NCI-H524 (cell line): ENCODE measurements around the gene ZNF695.
"Not testable (repeated sequence)": the region's sequence is repeated elsewhere in the genome, so short reads cannot be mapped to it uniquely, and the experiment has no call there.

Source experiments
- DNase-seq, 2 experiments: peaks; one replicate each; lab custom pipeline; 2025; lab: John Stamatoyannopoulos, UW

ZNF695 gene

DNA sequence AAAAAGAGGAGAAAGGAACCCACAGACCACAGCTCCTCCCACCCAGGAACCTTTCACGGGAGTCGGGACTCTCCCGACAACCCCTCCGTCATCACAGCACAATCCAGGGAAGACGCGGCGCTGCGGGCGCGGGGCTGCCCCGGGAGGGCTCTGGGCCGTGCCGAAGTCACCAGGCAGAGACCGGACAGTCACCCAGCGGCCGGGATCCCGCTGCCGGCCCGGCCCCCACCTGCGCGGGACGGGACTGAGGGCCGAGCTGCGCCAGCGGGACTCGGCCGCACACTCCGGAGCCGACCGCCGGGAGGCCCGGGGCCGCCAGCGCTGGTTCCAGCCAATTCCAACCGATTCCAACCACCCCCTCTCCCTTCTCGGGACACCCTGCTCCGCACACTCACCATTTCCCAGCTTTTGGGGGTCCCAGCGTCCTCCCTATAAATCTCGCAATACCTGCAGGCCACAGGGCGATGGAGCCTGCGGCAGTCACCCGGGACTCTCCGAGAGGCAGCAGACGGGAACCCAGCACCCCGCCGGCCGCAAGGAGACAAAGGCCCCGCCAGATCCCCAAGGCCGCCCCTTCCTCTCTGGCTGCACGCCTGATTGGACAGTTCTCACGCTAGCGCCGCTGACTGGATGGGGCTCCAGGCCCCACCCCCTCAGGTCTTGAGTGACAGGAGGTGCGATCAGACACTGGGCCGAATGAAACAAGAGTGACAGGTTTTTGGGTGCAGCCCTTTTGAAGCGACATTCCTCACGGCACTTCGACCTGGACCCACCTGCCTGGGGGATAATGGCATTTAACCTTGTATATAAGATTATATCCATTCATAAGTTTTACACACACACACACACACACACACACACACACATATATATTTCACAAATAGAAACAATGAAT is at the start of gene ZNF695:
ZNF695 (minus strand) TSS at position 547 of the 895 bp plus-strand sequence; CDS start at position 398, 149 bp downstream.
- peak; percentile 89 to 97 for DNase-seq

DNA sequence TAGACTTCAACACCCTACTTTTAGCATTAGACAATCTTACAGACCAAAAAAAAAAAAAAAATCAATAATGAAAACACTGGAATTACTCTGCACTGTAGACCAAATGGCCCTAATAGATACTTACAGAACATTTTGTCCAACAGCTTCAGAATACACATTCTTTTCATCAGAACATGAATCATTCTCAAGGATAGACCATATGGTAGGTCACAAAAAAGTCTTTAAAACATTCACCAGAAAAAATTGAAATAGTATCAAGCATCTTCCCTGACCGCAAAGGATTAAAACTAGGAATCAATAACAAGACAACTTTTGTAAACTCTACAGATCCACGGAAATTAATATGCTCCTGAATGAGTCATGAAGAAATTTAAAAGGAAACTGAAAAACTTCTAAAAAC is 48.2 kb upstream of the ZNF695 start:
- DNase-seq = no peak

DNA sequence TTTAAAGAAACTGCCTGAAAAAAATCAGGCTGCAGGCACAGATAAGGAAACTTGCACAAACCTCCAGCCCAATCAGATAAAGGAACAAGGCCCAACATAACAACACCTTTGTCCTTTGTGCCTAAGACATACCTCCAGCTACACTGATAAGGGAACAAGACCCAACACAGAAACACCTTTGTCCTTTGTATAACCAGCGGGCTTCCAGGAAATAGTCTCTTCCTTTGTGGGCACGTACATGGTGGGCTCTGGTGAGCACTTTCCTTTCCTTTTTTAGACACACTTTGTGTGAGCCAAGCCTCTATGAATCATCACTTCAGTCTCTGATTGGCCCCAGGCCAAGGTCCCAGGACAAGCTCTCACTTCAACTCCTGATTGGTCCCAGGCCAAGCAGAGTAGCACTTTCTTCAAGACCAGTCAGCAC is 47.1 kb upstream of the ZNF695 start:
- DNase-seq = no peak

GRCh38 chr1:247047702-247048101 is 39.8 kb upstream of the ZNF695 start:
- no peak for DNase-seq

DNA sequence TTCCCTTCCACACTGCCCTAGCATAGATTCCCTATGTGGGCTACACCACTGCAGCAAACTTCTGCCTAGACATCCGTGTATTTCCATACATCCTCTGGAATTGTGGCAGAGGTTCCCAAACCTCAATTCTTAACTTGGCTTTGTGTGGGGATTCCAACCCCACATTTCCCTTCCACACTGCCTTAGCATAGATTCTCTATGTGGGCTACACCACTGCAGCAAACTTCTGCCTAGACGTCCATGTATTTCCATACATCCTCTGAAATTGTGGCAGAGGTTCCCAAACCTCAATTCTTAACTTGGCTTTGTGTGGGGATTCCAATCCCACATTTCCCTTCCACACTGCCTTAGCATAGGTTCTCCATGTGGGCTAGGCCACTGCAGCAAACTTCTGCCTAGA is 39.4 kb upstream of the ZNF695 start:
- no peak for DNase-seq

GRCh38 chr1:247043406-247043805 is 35.5 kb upstream of the ZNF695 start:
- DNase-seq = no peak

GRCh38 chr1:247037511-247038320 is 29.9 kb upstream of the ZNF695 start:
- no peak for DNase-seq

- not testable (repeated sequence) for DNase-seq
Observed at GRCh38 chr1:247032306-247032705, 24.4 kb upstream of the ZNF695 start.

DNA sequence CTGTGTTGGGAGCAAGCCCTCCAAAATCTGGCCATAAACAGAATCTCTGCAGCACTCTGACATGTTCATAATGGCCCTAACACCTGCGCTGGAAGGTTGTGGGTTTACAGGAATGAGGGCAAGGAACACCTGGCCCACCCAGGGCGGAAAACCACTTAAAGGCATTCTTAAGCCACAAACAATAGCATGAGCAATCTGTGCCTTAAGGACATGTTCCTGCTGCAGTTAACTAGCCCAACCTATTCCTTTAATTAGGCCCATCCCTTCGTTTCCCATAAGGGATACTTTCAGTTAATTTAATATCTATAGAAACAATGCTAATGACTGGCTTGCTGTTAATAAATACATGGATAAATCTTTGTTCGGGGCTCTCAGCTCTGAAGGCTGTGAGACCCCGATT is 16.8 kb upstream of the ZNF695 start:
- DNase-seq = not testable (repeated sequence)

DNA sequence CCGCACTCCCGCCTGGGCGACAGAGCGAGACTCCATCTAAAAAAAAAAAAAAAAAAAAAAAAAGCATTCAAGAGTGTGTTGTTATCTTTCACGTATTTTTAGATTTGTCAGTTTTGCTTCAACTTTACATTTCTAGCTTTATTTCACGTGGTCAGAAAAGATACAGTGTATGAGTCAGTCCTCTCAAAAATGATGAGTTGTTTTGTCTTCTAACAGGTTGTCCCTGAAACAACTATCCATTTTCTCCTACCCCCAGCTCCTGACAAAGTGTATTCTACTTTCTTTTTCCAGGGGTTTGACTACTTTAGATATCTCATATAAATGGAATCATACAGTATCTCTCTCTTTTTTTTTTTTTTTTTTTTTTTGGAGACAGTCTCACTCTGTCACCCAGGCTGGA is 5.5 kb upstream of the ZNF695 start:
- DNase-seq = no peak

DNA sequence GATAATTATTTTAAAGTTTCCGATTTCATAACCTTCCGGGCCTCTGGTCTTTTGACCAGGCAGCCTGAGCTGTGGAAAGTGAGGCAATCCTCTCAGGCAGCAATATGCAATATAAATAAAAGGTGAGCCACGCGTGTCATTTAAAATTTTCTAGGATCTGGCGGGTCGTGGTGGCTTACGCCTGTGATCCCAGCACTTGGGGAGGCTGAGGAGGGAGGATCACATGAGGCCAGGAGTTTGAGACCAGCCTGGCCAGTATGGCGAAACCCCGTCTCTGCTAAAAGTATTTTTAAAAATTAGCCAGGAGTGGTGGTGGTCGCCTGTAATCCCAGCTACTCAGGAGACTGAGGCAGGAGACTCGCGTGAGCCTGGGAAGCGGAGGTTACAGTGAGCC is 546 bp upstream of the ZNF695 start:
- no peak for DNase-seq

DNA sequence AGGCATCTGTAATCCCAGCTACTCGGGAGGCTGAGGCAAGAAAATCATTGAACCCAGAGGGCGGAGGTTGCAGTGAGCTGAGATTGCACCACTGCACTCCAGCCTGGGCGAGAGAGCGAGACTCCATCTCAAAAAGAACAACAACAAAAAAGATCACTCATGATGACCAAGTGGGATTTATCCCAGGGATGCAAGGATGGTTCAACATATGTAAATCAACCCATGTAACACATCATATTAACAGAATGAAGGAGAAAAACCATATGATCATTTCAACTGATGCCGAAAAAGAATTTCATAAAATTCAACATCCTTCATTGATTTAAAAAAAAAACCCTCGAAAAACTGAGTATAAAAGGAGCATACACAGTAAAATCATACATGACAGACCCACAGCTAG is 3.8 kb downstream of the ZNF695 start:
- DNase-seq = not testable (repeated sequence)

DNA sequence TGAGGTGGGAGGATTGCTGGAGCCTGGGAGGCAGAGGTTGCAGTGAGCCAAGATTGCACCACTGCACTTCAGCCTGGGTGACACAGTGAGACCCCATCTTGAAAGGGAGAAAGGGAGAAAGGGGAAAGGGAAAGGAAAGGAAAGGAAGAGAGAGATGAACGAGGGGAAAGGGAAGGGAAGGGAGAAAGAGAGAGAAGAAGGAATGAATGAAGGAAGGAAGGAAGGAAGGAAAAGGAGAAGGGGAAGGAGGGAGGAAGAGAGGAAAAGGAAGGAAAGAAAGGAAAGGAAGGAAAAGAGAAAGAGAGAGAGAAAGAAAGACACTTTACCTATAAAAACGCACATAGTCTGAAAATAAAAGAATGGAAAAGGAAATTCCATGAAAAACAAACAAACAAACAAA is 18.0 kb downstream of the ZNF695 start:
- no peak for DNase-seq

- no peak for DNase-seq
Observed at GRCh38 chr1:246988316-246988715, 19.5 kb downstream of the ZNF695 start.

DNA sequence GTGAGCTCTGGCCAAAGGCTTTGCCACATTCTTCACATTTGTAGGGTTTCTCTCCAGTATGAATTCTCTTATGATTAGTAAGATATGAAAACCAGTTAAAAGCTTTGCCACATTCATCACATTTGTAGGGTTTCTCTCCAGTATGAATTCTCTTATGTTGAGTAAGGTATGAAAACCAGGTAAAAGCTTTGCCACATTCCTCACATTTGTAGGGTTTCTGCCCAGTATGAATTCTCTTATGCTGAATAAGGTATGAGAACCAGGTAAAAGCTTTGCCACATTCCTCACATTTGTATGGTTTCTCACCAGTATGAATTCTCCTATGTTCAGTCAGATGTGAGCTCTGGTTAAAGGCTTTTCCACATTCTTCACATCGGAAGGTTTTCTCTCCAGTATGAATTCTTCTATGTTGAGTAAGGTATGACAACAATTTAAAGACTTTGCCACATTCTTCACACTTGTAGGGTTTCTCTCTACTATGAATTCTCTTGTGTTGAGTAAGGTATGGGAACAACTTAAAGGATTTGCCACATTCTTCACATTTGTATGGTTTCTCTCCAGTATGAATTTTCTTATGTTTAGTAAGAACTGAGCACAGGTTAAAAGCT is 20.7 kb downstream of the ZNF695 start:
- DNase-seq = no peak

DNA sequence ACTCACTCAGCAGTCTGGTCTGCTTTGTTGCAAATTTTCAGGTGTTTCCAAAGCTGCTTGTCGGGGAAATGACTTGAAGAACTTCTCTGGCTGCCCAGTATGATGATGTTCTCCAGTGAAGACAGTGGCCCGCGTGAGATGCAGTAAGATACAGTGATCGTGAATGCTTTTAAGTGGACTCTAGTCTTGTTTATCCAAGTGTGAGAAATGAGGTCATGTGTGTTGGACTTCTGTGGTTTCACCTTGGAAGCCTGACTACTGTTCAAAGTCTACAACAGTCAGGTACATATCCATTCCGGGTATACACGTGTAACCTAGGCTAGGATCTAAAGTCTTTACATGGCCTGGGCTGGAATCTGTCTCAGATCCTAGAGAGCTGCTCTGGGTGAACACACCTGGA is 29.1 kb downstream of the ZNF695 start:
- DNase-seq = no peak

DNA sequence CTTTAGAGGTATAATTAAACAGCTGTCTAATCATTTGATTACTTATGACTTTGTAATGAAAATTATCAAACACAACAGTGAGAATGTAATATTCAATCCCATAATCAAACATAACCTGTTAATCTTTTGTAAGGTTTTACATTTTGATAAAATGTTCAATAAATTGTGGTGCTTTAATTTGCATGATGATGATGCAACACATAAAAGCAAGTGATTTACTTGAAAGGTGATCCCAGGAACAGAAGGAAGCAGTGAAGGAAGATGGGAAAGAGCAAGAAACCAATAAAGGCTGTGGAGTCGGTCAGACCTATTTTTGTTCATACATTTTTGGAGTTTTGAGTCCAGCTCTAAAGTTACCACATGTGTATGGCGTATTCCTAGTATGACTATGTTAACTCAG is 29.6 kb downstream of the ZNF695 start:
- DNase-seq = no peak

DNA sequence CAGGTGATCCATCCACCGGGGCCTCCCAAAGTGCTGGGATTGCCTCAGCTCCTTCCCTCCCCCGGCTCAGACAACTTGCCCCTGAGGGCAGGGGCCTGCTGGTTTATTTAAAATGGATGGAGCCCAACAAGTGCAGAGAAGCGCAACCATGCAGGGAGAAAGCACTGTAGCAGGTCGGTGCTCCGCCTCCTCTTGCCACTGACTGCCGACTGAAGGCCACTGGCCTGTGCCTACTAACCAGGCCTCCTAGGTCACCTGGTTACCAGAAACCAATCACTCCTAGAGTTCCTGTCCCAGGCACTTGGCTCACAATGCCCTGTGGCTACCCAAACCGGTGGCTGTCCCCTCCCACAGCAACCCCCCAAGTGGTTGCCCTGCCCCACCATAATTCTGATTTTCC is 35.9 kb downstream of the ZNF695 start:
- no peak for DNase-seq

- peak in 1 of 2 experiments; percentile 18 for DNase-seq
Observed at GRCh38 chr1:246971090-246971721, 36.7 kb downstream of the ZNF695 start.

DNA sequence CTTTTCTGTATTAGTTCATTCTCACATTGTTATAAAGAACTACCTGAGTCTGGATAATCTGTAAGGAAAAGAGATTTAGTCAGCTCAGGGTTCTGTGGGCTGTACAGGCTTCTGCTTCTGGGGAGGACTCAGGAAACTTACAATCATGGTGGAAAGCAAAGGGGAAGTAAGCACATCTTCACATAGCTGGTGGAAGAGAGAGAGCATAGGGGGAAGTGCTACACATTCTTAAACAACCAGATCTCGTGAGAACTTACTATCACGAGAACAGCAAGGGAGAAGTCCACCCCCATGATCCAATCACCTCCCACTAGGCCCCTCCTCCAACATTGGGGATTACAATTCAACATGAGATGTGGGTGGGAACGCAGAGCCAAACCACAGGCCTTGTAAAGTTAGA is 38.2 kb downstream of the ZNF695 start:
- no peak for DNase-seq

DNA sequence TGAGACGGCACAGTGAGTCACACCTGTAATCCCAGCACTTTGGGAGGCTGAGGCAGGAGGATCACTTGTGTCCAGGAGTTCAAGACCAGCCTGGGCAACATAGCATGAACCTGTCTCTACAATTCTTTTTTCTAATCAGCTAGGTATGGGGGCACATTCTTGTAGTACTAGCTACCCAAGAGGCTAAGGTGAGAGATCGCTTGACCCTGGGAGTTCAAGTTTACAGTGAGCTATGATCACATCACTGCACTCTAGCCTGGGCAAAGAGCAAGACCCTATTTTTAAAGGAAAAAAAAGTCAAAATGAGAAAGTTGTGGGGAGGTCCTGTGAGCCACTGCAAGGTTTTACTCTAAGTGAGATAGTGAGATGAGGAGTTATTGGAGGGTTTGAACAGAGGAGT is 41.4 kb downstream of the ZNF695 start:
- no peak for DNase-seq
